DOHH2 (cell line): ENCODE results near the gene HES2.

Source experiments
- H3F3A ChIP-seq: fragments of 200-600 bp; sonication (generic), shearing (Covaris generic); 2 replicates; pipeline ENCODE4 v1.6.0; 2016; ENCODE audit warnings: antibody characterized with exemption, mild to moderate bottlenecking; ENCODE audit not compliant: control insufficient read depth, insufficient read depth
- H3K27ac ChIP-seq: fragments of 200-600 bp; sonication (generic); 2 replicates; pipeline ENCODE4 v1.5.1; 2014; ENCODE audit warnings: low read depth, mild to moderate bottlenecking, low read length, moderate library complexity
- H3K27me3 ChIP-seq: fragments of 200-600 bp; sonication (generic); 2 replicates; pipeline ENCODE4 v1.6.1; 2014; ENCODE audit warnings: mild to moderate bottlenecking, low read length, mixed read lengths; ENCODE audit not compliant: control insufficient read depth
- H3K36me3 ChIP-seq: fragments of 200-600 bp; sonication (generic); 2 replicates; pipeline ENCODE4 v1.6.1; 2014; ENCODE audit warnings: mild to moderate bottlenecking, low read length, moderate library complexity, mixed read lengths; ENCODE audit not compliant: control insufficient read depth
- H3K4me1 ChIP-seq: fragments of 200-600 bp; sonication (generic); 2 replicates; pipeline ENCODE4 v1.6.1; 2014; ENCODE audit warnings: mild to moderate bottlenecking, low read length, mixed read lengths; ENCODE audit not compliant: control insufficient read depth
- H3K4me2 ChIP-seq: fragments of 200-600 bp; sonication (generic); 2 replicates; pipeline ENCODE4 v1.6.0; 2014; ENCODE audit warnings: mild to moderate bottlenecking, low read length, moderate library complexity
- H3K4me3 ChIP-seq: fragments of 200-600 bp; sonication (generic); 2 replicates; pipeline ENCODE4 v1.5.1; 2014; ENCODE audit warnings: mild to moderate bottlenecking, low read length, mixed read lengths
- H3K79me2 ChIP-seq: fragments of 200-600 bp; sonication (generic); 2 replicates; pipeline ENCODE4 v1.6.1; 2014; ENCODE audit warnings: mild to moderate bottlenecking, low read length, mixed read lengths; ENCODE audit not compliant: control insufficient read depth
- H3K9me2 ChIP-seq: fragments of 200-600 bp; sonication (generic); replicated peaks from 2 replicates; pipeline ENCODE4 v1.6.1; 2014; ENCODE audit warnings: mild to moderate bottlenecking, low read length, mixed read lengths; ENCODE audit not compliant: control insufficient read depth
- H3K9me3 ChIP-seq: fragments of 200-600 bp; sonication (generic); 2 replicates; pipeline ENCODE4 v1.6.1; 2014; ENCODE audit warnings: antibody characterized with exemption, low read length, mixed read lengths; ENCODE audit not compliant: control insufficient read depth, insufficient read depth
- H4K20me1 ChIP-seq: fragments of 200-600 bp; sonication (generic); 2 replicates; pipeline ENCODE4 v1.6.0; 2014; ENCODE audit warnings: low read depth, mild to moderate bottlenecking, antibody characterized with exemption, low read length, moderate library complexity; ENCODE audit not compliant: control insufficient read depth, insufficient read depth
- EZH2phosphoT487 ChIP-seq: fragments of 200-600 bp; sonication (generic); IDR thresholded peaks from 2 replicates; pipeline ENCODE4 v1.6.1; 2017; ENCODE audit warnings: borderline replicate concordance, mild to moderate bottlenecking, antibody characterized with exemption, low read length, moderate library complexity, mixed read lengths
- TF ChIP-seq, protein P1 (sequence below): fragments of 200-600 bp; sonication (generic); IDR thresholded peaks from one replicate; pipeline ENCODE4 v1.5.1; 2014; ENCODE audit warnings: antibody characterized with exemption, mild to moderate bottlenecking, low read depth, low read length; ENCODE audit not compliant: poor library complexity, severe bottlenecking

Gene HES2

DNA sequence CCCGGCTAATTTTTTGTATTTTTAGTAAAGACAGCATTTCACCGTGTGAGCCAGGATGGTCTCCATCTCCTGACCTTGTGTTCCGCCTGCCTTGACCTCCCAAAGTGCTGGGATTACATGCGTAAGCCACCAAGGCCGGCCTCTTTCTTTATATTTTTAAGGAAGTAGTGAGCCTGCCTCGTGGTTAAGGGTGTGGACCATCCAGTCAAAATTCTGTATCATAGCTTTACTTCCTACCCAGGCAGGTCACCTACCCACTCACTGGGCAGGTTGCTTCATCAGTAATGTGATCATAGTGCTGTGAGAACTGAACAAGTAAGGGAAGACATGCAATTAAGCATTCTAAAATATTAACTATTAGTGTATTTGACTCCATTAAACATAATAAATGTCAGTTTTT lies 18.0 kb downstream of the HES2 start:
- Histone ChIP-seq H3K9me3 (no peaks in the 10 kb centered on the region), H3K36me3 (no peaks in the 10 kb centered on the region), H3K9me2 (no peaks in the 10 kb centered on the region), H3F3A (no peaks in the 10 kb centered on the region), H3K4me1 (no peaks in the 10 kb centered on the region), H3K4me3 (no peak overlapping the region), H3K79me2 (no peaks in the 10 kb centered on the region), H3K27ac (no peak overlapping the region), H3K4me2 (no peak overlapping the region), H3K27me3 (peaks cover 6% of the 10 kb centered on the region), H4K20me1 (no peaks in the 10 kb centered on the region; the same call in 1 of the 2 replicates)
- TF ChIP-seq, protein P1, sequence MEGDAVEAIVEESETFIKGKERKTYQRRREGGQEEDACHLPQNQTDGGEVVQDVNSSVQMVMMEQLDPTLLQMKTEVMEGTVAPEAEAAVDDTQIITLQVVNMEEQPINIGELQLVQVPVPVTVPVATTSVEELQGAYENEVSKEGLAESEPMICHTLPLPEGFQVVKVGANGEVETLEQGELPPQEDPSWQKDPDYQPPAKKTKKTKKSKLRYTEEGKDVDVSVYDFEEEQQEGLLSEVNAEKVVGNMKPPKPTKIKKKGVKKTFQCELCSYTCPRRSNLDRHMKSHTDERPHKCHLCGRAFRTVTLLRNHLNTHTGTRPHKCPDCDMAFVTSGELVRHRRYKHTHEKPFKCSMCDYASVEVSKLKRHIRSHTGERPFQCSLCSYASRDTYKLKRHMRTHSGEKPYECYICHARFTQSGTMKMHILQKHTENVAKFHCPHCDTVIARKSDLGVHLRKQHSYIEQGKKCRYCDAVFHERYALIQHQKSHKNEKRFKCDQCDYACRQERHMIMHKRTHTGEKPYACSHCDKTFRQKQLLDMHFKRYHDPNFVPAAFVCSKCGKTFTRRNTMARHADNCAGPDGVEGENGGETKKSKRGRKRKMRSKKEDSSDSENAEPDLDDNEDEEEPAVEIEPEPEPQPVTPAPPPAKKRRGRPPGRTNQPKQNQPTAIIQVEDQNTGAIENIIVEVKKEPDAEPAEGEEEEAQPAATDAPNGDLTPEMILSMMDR: no peak
- TF ChIP-seq EZH2phosphoT487: no peak

DNA sequence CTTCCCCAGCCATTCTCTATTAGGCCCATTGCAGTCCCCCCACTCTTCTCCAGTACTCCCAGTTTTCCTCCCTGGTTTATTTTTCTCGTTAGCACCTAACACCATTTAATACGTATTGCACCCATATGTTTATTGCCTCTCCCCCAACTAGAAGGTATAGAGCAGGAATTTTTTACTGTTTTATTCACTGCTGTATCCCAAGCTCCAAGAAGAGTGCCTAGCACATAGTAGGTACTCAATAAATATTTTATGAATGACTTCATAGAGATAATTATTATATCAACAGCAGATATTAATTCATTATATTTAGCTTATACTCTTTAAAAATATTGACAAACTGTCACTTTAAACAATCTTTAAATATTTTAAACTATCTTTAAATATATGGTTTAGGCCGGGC lies 20.4 kb downstream of the HES2 start:
- Histone ChIP-seq H3K4me2 (no peak overlapping the region), H3K79me2 (no peaks in the 10 kb centered on the region), H3F3A (no peaks in the 10 kb centered on the region; the same call in 1 of the 2 replicates), H3K9me3 (no peaks in the 10 kb centered on the region), H3K4me3 (no peak overlapping the region), H3K4me1 (peaks cover 8% of the 10 kb centered on the region), H4K20me1 (no peaks in the 10 kb centered on the region), H3K27me3 (no peaks in the 10 kb centered on the region), H3K27ac (no peak overlapping the region), H3K9me2 (no peaks in the 10 kb centered on the region), H3K36me3 (no peaks in the 10 kb centered on the region)
- TF ChIP-seq, protein P1: no peak
- TF ChIP-seq EZH2phosphoT487: no peak

DNA sequence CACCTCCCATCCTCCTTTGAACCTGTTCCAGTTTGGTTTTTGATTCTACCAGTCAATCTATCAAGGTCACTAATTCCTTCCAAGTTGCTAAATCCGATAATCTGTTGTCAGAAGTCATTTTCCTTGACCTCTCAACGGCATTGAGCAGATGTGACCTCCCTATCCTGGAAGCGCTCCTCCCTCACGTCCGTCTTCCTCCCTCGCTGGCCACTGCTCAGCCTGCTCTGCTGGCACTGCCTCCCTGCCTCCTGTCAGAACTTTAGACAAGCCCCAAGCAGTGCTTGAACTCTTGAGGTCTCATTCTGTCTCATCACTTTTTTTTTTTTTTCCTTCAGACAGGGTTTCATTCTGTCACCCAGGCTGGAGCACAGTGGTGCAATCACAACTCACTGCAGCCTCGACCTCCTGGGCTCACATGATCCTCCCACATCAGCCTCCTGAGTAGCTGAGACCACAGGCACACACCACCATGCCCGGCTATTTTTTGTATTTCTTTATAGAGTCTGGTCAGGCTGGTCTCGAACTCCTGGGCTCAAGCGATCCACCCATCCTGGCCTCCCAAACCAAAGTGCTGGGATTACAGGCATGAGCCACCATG lies 21.8 kb downstream of the HES2 start:
- no peaks in the 10 kb centered on the region for H3K9me2 ChIP-seq
- H3K4me2 ChIP-seq: no peak overlapping the region
- no peak overlapping the region for H3K4me3 ChIP-seq
- no peaks in the 10 kb centered on the region for H3K36me3 ChIP-seq
- no peak overlapping the region for H3K27ac ChIP-seq
- peaks cover 13% of the 10 kb centered on the region for H3K4me1 ChIP-seq
- no peaks in the 10 kb centered on the region for H4K20me1 ChIP-seq
- H3K27me3 ChIP-seq: no peaks in the 10 kb centered on the region
- TF ChIP-seq EZH2phosphoT487: no peak
- TF ChIP-seq, protein P1: no peak
- H3K9me3 ChIP-seq: no peaks in the 10 kb centered on the region
- no peaks in the 10 kb centered on the region for H3K79me2 ChIP-seq
- no peaks in the 10 kb centered on the region; the same call in 1 of the 2 replicates for H3F3A ChIP-seq
